WTC11 (cell line): ENCODE results near the gene MST1R. TPM values are rescaled to one million over a fixed set of nuclear protein-coding genes. Genes with fewer than 3 reads are reported as not detected.

Source experiments
- ATAC-seq: fragments of 200-7000 bp; cut with Tn5 transposase; 2 replicates; pipeline ENCODE4 v1.10.0; 2021; ENCODE audit warnings: mild to moderate bottlenecking, moderate library complexity
- CTCF ChIA-PET: fragments of 300-600 bp; sonication (Branson Sonifier 250); formaldehyde crosslinking; loops from one replicate; lab custom pipeline; 2021; ENCODE audit warnings: antibody characterized with exemption; lab: Charles Lee
- POLR2A ChIA-PET: fragments of 350-600 bp; sonication (Branson Sonifier 250); formaldehyde crosslinking; loops from one replicate; lab custom pipeline; 2021; ENCODE audit warnings: antibody characterized with exemption; lab: Charles Lee
- DNase-seq: peaks from one replicate; pipeline ENCODE4 v3.0.0; 2021; ENCODE audit warnings: low spot score
- H3K27ac Mint-ChIP-seq: 2 replicates; pipeline ENCODE4 v1.8.0; 2021; ENCODE audit warnings: mixed read lengths
- H3K27me3 Mint-ChIP-seq: 2 replicates; pipeline ENCODE4 v1.8.0; 2021; ENCODE audit warnings: low read depth, mild to moderate bottlenecking, moderate library complexity, mixed read lengths
- H3K36me3 Mint-ChIP-seq: 2 replicates; pipeline ENCODE4 v1.8.0; 2021; ENCODE audit warnings: mixed read lengths
- H3K4me1 Mint-ChIP-seq: 2 replicates; pipeline ENCODE4 v1.8.0; 2022; ENCODE audit warnings: mixed read lengths
- H3K4me3 Mint-ChIP-seq: 2 replicates; pipeline ENCODE4 v1.8.0; 2021; ENCODE audit warnings: mild to moderate bottlenecking, moderate library complexity, mixed read lengths
- H3K9me3 Mint-ChIP-seq: 2 replicates; pipeline ENCODE4 v1.8.0; 2021; ENCODE audit warnings: mixed read lengths
- ELF4 ChIP-seq: sonication (generic); formaldehyde crosslinking; IDR thresholded peaks from 2 replicates; pipeline ENCODE4 v1.8.1; 2022; ENCODE audit warnings: low read depth, mild to moderate bottlenecking, moderate library complexity, missing genetic modification reagents
- EMX1 ChIP-seq: fragments of 250-450 bp; sonication (Bioruptor Pico); IDR thresholded peaks from 2 replicates; pipeline ENCODE4 v1.8.0; 2021; ENCODE audit warnings: mild to moderate bottlenecking
- ESRRA ChIP-seq: sonication (generic); formaldehyde crosslinking; IDR thresholded peaks from 2 replicates; pipeline ENCODE4 v1.8.1; 2022; ENCODE audit warnings: mild to moderate bottlenecking, missing genetic modification reagents, borderline replicate concordance
- FOXK1 ChIP-seq: sonication (generic); formaldehyde crosslinking; IDR thresholded peaks from 2 replicates; pipeline ENCODE4 v1.8.0; 2022; ENCODE audit warnings: mild to moderate bottlenecking, moderate library complexity, missing genetic modification reagents
- FOXP1 ChIP-seq: sonication (generic); formaldehyde crosslinking; IDR thresholded peaks from 2 replicates; pipeline ENCODE4 v1.8.0; 2022; ENCODE audit warnings: missing genetic modification reagents, mild to moderate bottlenecking, moderate library complexity, borderline replicate concordance
- JAZF1 ChIP-seq: fragments of 250-450 bp; sonication (Bioruptor Pico); IDR thresholded peaks from 2 replicates; pipeline ENCODE4 v1.9.0; 2021; ENCODE audit warnings: moderate library complexity, mild to moderate bottlenecking, inconsistent platforms
- MXD4 ChIP-seq: fragments of 250-450 bp; sonication (Bioruptor Pico); IDR thresholded peaks from 2 replicates; pipeline ENCODE4 v1.8.0; 2021; ENCODE audit warnings: mild to moderate bottlenecking, moderate library complexity, borderline replicate concordance
- NFATC4 ChIP-seq: fragments of 250-450 bp; sonication (Bioruptor Pico); IDR thresholded peaks from 2 replicates; pipeline ENCODE4 v1.9.0; 2021; ENCODE audit warnings: mild to moderate bottlenecking
- TP53 ChIP-seq: sonication (generic); formaldehyde crosslinking; IDR thresholded peaks from 2 replicates; pipeline ENCODE4 v1.8.1; 2023; ENCODE audit warnings: mild to moderate bottlenecking, missing genetic modification reagents
- total RNA-seq: library from RNA; stranded (reverse); gene quantifications from 3 replicates; pipeline ENCODE4 v1.2.3, GENCODE V29; 2021
- TF ChIP-seq, protein P1 (sequence below): sonication (generic); formaldehyde crosslinking; IDR thresholded peaks from 2 replicates; pipeline ENCODE4 v1.8.0; 2022; ENCODE audit warnings: missing genetic modification reagents
- TF ChIP-seq, protein P2 (sequence below): sonication (generic); formaldehyde crosslinking; IDR thresholded peaks from 2 replicates; pipeline ENCODE4 v1.8.1; 2022; ENCODE audit warnings: mild to moderate bottlenecking, moderate library complexity, missing genetic modification reagents
- TF ChIP-seq, protein P3 (sequence below): sonication (generic); formaldehyde crosslinking; IDR thresholded peaks from 2 replicates; pipeline ENCODE4 v1.8.1; 2023; ENCODE audit warnings: mild to moderate bottlenecking, missing genetic modification reagents, moderate library complexity
- TF ChIP-seq, protein P4 (sequence below): sonication (generic); formaldehyde crosslinking; IDR thresholded peaks from 2 replicates; pipeline ENCODE4 v1.8.0; 2023; ENCODE audit warnings: missing genetic modification reagents, mild to moderate bottlenecking, borderline replicate concordance
- TF ChIP-seq, protein P5 (sequence below): sonication (generic); formaldehyde crosslinking; IDR thresholded peaks from 2 replicates; pipeline ENCODE4 v1.8.0; 2022; ENCODE audit warnings: mild to moderate bottlenecking, missing genetic modification reagents
- TF ChIP-seq, protein P6 (sequence below): sonication (generic); formaldehyde crosslinking; IDR thresholded peaks from 2 replicates; pipeline ENCODE4 v1.8.1; 2023; ENCODE audit warnings: mild to moderate bottlenecking, moderate library complexity, missing genetic modification reagents

The MST1R gene
- total RNA-seq, 1 experiment from 2014 or later, result 6.2 TPM

DNA sequence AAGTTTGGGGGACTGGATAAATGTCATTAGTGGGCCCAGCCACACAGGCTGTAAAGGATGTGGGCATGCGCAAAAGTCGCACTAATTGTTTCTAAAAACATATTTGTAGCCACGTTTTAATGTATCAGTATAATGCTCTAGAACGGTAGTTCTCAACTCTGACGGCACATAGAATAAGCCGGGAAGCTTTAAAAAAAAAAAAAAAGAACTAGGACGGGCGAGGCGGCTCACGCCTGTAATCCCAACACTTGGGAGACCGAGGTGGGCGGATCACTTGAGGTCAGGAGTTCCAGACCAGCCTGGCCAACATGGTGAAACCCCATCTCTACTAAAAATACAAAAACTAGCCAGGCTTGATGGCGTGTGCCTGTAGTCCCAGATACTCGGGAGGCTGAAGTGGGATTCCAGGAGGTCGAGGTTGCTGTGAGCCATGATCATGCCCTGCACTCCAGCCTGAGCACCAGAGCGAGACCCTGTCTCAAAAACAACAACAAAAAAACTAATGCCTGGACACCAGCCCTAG is 26.6 kb upstream of the MST1R start (continued):
- TF ChIP-seq, protein P1, sequence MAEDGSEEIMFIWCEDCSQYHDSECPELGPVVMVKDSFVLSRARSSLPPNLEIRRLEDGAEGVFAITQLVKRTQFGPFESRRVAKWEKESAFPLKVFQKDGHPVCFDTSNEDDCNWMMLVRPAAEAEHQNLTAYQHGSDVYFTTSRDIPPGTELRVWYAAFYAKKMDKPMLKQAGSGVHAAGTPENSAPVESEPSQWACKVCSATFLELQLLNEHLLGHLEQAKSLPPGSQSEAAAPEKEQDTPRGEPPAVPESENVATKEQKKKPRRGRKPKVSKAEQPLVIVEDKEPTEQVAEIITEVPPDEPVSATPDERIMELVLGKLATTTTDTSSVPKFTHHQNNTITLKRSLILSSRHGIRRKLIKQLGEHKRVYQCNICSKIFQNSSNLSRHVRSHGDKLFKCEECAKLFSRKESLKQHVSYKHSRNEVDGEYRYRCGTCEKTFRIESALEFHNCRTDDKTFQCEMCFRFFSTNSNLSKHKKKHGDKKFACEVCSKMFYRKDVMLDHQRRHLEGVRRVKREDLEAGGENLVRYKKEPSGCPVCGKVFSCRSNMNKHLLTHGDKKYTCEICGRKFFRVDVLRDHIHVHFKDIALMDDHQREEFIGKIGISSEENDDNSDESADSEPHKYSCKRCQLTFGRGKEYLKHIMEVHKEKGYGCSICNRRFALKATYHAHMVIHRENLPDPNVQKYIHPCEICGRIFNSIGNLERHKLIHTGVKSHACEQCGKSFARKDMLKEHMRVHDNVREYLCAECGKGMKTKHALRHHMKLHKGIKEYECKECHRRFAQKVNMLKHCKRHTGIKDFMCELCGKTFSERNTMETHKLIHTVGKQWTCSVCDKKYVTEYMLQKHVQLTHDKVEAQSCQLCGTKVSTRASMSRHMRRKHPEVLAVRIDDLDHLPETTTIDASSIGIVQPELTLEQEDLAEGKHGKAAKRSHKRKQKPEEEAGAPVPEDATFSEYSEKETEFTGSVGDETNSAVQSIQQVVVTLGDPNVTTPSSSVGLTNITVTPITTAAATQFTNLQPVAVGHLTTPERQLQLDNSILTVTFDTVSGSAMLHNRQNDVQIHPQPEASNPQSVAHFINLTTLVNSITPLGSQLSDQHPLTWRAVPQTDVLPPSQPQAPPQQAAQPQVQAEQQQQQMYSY (CRISPR knock-in tag), result no peak
- TF ChIP-seq, protein P2, sequence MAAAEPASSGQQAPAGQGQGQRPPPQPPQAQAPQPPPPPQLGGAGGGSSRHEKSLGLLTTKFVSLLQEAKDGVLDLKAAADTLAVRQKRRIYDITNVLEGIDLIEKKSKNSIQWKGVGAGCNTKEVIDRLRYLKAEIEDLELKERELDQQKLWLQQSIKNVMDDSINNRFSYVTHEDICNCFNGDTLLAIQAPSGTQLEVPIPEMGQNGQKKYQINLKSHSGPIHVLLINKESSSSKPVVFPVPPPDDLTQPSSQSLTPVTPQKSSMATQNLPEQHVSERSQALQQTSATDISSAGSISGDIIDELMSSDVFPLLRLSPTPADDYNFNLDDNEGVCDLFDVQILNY (CRISPR knock-in tag), result no peak
- no peak for TF ChIP-seq MXD4 (CRISPR knock-in tag)
- no peak for TF ChIP-seq FOXK1 (CRISPR knock-in tag)
- no peak for TF ChIP-seq ESRRA (CRISPR knock-in tag)
- TF ChIP-seq, all 79 proteins: peak for 0

GRCh38 chr3:49929291-49930167 is 25.9 kb upstream of the MST1R start, which contains the start of gene MON1A:
Gene MON1A, minus strand, starts transcription at chr3:49929811. Its CDS starts 16,465 bp downstream, at chr3:49913346.
- ChIA-PET CTCF (interaction anchor here (0.9 to 3.3 kb wide), 33 partner anchors 9 to 459 kb away, joined by 3 to 88 read pairs (median 5); partner anchors contain the start of genes DAG1, INKA1, MST1R and RBM6), POLR2A (interaction anchor here (0.6 to 2.6 kb wide), 8 partner anchors 11 to 258 kb away, joined by 3 to 31 read pairs (median 4); partner anchors contain the start of genes INKA1 and RBM6)
- TF ChIP-seq, protein P3, sequence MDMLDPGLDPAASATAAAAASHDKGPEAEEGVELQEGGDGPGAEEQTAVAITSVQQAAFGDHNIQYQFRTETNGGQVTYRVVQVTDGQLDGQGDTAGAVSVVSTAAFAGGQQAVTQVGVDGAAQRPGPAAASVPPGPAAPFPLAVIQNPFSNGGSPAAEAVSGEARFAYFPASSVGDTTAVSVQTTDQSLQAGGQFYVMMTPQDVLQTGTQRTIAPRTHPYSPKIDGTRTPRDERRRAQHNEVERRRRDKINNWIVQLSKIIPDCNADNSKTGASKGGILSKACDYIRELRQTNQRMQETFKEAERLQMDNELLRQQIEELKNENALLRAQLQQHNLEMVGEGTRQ (CRISPR knock-in tag), result peak; percentile 86
- TF ChIP-seq JAZF1 (CRISPR knock-in tag) (no peak), FOXK1 (CRISPR knock-in tag) (0 out of 2 replicates have a peak, but pooled peaks have one; percentile 46), ESRRA (CRISPR knock-in tag) (0 out of 2 replicates have a peak, but pooled peaks have one; percentile 21), FOXP1 (CRISPR knock-in tag) (0 out of 2 replicates have a peak, but pooled peaks have one; percentile 23), NFATC4 (CRISPR knock-in tag) (no peak), ELF4 (CRISPR knock-in tag) (0 out of 2 replicates have a peak, but pooled peaks have one; percentile 49), TP53 (no peak), EMX1 (0 out of 2 replicates have a peak, but pooled peaks have one; percentile 36)
- TF ChIP-seq, protein P2 (CRISPR knock-in tag), result peak; percentile 78; the same call in 1 of the 2 replicates
- TF ChIP-seq, protein P4, sequence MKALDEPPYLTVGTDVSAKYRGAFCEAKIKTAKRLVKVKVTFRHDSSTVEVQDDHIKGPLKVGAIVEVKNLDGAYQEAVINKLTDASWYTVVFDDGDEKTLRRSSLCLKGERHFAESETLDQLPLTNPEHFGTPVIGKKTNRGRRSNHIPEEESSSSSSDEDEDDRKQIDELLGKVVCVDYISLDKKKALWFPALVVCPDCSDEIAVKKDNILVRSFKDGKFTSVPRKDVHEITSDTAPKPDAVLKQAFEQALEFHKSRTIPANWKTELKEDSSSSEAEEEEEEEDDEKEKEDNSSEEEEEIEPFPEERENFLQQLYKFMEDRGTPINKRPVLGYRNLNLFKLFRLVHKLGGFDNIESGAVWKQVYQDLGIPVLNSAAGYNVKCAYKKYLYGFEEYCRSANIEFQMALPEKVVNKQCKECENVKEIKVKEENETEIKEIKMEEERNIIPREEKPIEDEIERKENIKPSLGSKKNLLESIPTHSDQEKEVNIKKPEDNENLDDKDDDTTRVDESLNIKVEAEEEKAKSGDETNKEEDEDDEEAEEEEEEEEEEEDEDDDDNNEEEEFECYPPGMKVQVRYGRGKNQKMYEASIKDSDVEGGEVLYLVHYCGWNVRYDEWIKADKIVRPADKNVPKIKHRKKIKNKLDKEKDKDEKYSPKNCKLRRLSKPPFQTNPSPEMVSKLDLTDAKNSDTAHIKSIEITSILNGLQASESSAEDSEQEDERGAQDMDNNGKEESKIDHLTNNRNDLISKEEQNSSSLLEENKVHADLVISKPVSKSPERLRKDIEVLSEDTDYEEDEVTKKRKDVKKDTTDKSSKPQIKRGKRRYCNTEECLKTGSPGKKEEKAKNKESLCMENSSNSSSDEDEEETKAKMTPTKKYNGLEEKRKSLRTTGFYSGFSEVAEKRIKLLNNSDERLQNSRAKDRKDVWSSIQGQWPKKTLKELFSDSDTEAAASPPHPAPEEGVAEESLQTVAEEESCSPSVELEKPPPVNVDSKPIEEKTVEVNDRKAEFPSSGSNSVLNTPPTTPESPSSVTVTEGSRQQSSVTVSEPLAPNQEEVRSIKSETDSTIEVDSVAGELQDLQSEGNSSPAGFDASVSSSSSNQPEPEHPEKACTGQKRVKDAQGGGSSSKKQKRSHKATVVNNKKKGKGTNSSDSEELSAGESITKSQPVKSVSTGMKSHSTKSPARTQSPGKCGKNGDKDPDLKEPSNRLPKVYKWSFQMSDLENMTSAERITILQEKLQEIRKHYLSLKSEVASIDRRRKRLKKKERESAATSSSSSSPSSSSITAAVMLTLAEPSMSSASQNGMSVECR (CRISPR knock-in tag), result peak; percentile 86; the same call in 1 of the 2 replicates
- TF ChIP-seq, protein P5, sequence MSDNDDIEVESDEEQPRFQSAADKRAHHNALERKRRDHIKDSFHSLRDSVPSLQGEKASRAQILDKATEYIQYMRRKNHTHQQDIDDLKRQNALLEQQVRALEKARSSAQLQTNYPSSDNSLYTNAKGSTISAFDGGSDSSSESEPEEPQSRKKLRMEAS (CRISPR knock-in tag), result peak; percentile 91
- TF ChIP-seq, protein P6, sequence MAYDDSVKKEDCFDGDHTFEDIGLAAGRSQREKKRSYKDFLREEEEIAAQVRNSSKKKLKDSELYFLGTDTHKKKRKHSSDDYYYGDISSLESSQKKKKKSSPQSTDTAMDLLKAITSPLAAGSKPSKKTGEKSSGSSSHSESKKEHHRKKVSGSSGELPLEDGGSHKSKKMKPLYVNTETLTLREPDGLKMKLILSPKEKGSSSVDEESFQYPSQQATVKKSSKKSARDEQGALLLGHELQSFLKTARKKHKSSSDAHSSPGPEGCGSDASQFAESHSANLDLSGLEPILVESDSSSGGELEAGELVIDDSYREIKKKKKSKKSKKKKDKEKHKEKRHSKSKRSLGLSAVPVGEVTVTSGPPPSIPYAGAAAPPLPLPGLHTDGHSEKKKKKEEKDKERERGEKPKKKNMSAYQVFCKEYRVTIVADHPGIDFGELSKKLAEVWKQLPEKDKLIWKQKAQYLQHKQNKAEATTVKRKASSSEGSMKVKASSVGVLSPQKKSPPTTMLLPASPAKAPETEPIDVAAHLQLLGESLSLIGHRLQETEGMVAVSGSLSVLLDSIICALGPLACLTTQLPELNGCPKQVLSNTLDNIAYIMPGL (CRISPR knock-in tag), result peak; percentile 87; the same call in 1 of the 2 replicates

More at GRCh38 chr3:49929291-49930167, 25.9 kb upstream of the MST1R start, which contains the start of gene MON1A:
- Mint-ChIP-seq H3K4me1 (peaks cover 25% of the 10 kb centered on the region), H3K27me3 (no peaks in the 10 kb centered on the region), H3K27ac (peak within 1 kb of the TSS; percentile 98), H3K4me3 (peak within 1 kb of the TSS; percentile 90), H3K36me3 (no peaks in the 10 kb centered on the region), H3K9me3 (no peaks in the 10 kb centered on the region)
- ATAC-seq (peak; percentile 87), DNase-seq (peak; percentile 99)
